Medulla oblongata (tissue), 1 donor: ENCODE measurements around the gene SPATA45.

ENCODE experiments used
- DNase-seq: peaks from one replicate; pipeline ENCODE4 v3.0.0-alpha.2; 2015; ENCODE audit errors: extremely low spot score

The SPATA45 gene

DNA sequence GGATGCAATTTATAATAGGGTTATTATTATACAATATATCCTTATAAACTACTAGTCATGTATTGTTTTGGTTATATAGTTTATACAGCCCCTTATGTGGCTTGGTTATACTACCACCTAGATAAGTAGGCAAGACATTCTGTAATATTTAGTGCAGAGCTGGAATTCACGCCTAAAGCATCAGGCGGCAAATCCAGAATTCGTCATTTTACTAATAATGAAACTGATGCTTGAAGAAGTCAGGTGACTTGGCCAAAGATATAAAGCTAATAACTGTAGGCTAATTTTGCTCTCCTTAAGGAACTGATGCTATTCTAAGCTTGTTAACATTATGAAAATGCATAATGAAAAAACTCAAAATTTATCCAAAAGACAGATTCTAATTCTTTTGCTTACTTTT lies 66.7 kb downstream of the SPATA45 start:
- no peak for DNase-seq
